T-helper 2 cell treated with Interferon-gamma antibody and Interleukin-4, amounts not matched to agents 5 μg/mL and 100 μg/mL, for 36 hours (primary cell): ENCODE results near the gene C16orf96.
A peak's percentile ranks its signal among the peaks of the same experiment; 100 is the strongest.

Experiments
- DNase-seq: peaks from one replicate; pipeline ENCODE4 v3.0.0; 2021; ENCODE audit warnings: low spot score
- H3K27ac Mint-ChIP-seq: one replicate; pipeline ENCODE4 v1.8.0; 2021; ENCODE audit warnings: mild to moderate bottlenecking, mixed read lengths
- H3K27me3 Mint-ChIP-seq: one replicate; pipeline ENCODE4 v1.8.0; 2021; ENCODE audit warnings: low read depth, mixed read lengths
- H3K36me3 Mint-ChIP-seq: one replicate; pipeline ENCODE4 v1.8.0; 2021; ENCODE audit warnings: low read depth, mixed read lengths
- H3K4me1 Mint-ChIP-seq: one replicate; pipeline ENCODE4 v1.8.0; 2021; ENCODE audit warnings: low read depth, mixed read lengths
- H3K4me3 Mint-ChIP-seq: one replicate; pipeline ENCODE4 v1.8.0; 2022; ENCODE audit warnings: mild to moderate bottlenecking, moderate library complexity, mixed read lengths
- H3K9me3 Mint-ChIP-seq: one replicate; pipeline ENCODE4 v1.8.0; 2021; ENCODE audit warnings: mixed read lengths

Gene C16orf96

DNA sequence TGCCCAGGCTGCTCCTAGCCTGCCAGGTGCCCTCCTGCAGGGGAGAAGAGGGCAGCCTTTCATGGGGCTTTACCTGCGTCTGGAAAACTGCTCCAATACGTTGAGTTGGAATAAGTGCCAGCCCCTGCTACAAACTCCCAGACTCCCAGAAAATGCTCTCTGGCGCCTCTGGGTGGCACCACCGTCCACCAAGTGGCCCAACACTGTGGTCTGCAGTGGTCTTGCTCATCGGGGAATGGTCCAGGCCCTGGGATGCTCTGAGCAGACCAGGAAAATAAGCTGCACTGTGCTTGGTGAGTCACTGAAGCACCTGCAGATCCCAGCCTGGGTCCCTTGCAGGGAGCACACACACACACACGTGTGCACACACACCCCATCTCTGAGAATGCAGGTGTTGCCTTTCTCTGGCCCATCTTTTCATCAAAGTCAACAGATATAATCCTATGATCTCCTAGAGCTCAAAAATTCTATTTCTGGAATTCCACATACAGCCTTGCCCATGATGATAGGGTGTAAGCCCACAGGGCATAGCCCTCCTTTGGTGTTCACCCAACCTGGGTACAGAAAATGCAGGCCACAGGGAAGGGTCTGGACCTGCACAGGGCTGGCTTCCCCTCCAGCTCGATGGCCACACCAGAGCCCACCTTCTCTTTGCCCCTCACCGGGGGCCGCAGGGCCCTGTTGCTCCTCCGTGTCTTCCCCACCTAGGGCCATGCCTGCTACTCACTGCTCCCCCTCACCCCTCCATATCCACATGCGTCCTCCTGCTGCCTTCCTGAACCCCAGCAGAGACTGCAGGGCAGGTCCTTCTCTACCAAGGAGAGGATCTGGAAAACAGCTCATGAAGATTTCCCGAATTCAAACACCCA is 38.1 kb upstream of the C16orf96 start:
- peaks cover 32% of the 10 kb centered on the region for H3K4me1 Mint-ChIP-seq
- H3K27ac Mint-ChIP-seq = no peak overlapping the region

DNA sequence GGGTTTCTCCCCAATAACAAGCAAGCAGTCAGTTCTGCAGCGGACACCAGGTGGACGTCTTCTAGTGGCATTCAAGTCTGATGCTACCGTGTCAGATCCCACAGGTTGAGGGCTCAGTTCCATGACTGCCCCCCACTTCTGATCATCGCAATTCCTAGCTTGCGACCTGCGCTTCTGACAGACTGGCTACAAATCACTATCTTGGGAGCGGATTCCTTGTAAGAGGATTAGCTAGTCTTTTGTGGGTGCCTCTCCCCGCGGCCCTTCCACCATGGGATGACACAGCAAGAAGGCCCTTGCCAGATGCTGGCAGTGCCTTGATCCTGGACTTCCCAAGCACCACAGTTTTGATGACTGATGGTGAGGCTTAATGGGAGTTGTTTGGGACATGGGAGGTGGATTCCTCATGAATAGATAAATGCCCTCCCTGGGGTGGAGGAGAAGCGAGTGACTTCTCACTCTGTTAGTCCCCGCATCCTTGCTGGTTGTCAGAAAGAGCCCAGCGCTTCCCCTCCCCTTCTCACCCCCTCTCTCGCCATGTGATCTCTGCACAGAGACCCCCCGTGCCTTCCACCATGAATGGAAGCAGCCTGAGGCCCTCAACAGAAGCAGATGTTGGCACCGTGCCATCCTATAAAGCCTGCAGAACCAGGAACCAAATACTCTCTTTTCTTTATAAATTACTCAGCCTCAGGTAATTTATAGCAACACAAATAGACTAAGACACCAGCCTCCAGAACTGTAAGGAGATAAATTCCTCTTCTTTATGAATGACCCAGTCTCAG is 36.7 kb upstream of the C16orf96 start:
- no peak overlapping the region for H3K27ac Mint-ChIP-seq

More for the DNA sequence above, 38.1 kb upstream of the C16orf96 start:
- no peak overlapping the region for H3K4me3 Mint-ChIP-seq
- H3K9me3 Mint-ChIP-seq = no peaks in the 10 kb centered on the region
- H3K27me3 Mint-ChIP-seq = no peaks in the 10 kb centered on the region
- peaks cover 19% of the 10 kb centered on the region for H3K36me3 Mint-ChIP-seq
- no peak for DNase-seq

DNA sequence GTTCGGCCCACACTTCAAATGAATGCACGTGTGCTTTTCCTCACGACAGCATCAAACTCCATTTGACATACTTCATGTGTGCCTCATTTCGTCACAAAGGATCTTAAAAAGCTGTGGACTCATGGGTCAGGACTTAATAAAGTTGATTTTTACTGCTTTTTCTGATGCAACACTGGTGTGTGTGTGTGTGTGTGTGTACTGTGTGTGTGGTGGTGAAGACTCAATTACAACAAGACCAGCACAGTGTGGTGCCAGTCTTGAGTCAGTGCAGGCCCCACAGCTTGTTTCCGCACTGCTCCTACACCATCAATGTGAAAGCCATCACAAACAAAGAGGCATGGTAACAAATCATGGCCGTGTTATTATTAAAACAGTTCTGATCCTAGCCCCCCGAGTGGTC is 35.2 kb upstream of the C16orf96 start:
- peaks cover 18% of the 10 kb centered on the region for H3K4me1 Mint-ChIP-seq
- no peaks in the 10 kb centered on the region for H3K9me3 Mint-ChIP-seq
- peaks cover 10% of the 10 kb centered on the region for H3K36me3 Mint-ChIP-seq
- no peak overlapping the region for H3K27ac Mint-ChIP-seq
- DNase-seq = no peak
- H3K27me3 Mint-ChIP-seq = no peaks in the 10 kb centered on the region
- H3K4me3 Mint-ChIP-seq = no peak overlapping the region

More for the DNA sequence above, 36.7 kb upstream of the C16orf96 start:
- DNase-seq = no peak
- no peaks in the 10 kb centered on the region for H3K9me3 Mint-ChIP-seq
- no peak overlapping the region for H3K4me3 Mint-ChIP-seq
- no peaks in the 10 kb centered on the region for H3K27me3 Mint-ChIP-seq
- peaks cover 32% of the 10 kb centered on the region for H3K4me1 Mint-ChIP-seq
- H3K36me3 Mint-ChIP-seq = peaks cover 12% of the 10 kb centered on the region

DNA sequence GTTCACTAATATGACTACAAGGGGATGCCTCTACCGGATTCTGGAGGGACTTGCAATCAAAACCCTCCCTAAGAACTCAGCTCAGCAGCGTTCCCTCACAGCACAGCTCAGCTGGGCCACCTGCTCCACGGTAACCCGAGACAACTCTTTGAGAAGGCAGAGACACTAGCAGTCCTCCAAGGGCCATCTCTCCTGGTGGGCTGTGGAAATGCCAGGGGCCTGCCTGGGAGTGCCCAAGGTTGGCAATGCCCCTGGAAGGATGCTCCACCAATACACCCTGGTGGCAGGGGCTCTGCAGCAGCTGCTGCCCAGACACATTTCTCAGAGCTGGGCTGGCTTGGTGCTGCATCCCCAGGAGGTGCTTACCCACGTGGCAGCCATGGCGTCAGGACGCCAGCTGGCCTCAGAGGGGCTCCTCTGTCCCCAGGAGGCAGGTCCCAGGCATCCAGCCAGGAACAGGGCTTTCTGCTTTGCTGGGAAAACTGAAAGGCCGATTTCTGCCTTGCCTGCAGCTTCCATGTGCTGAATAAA is 34.0 kb upstream of the C16orf96 start:
- DNase-seq = no peak
- H3K36me3 Mint-ChIP-seq = peaks cover 11% of the 10 kb centered on the region
- H3K4me3 Mint-ChIP-seq = no peak overlapping the region
- no peaks in the 10 kb centered on the region for H3K27me3 Mint-ChIP-seq
- peaks cover 14% of the 10 kb centered on the region for H3K4me1 Mint-ChIP-seq
- H3K9me3 Mint-ChIP-seq = no peaks in the 10 kb centered on the region
- no peak overlapping the region for H3K27ac Mint-ChIP-seq

DNA sequence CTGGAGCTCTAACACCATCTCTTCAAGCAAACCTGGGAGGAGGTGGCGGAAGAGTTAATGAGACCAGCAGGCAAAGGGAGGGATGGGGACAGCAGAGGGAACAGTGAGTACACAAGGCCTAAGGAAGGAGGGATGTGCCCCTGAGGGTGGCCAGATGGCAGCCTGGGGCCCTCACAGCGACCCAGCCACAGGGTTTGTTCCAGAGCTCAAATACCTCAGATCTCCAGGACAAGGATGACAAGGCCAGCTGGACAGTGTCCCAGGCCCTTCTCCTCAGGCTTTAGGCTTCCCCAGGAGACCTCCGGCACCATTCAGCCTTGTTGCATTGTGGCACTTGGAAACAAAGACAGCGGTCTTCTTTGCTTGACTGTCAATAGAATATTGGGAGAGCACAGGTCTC is 32.5 kb upstream of the C16orf96 start:
- H3K4me3 Mint-ChIP-seq = no peak overlapping the region
- no peaks in the 10 kb centered on the region for H3K9me3 Mint-ChIP-seq
- peaks cover 18% of the 10 kb centered on the region for H3K4me1 Mint-ChIP-seq
- no peak overlapping the region for H3K27ac Mint-ChIP-seq
- peaks cover 11% of the 10 kb centered on the region for H3K36me3 Mint-ChIP-seq
- no peaks in the 10 kb centered on the region for H3K27me3 Mint-ChIP-seq
- no peak for DNase-seq

DNA sequence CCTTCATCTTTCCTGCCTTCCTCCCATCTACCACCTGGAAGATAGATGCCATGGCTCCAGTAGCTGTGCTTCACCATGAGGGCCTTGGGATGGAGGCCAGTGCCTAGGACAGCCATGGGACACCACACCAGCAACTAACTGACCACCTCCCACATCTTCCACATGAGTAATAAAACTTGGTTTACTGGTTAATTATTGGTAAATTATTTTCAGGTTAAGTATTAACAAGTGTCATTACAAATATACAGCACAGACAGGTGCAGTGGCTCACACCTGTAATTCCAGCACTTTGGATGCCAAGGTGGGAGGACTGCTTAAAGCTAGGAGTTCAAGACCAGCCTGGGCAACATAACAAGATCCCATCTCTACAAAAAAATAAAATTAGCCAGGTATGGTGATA is 31.6 kb upstream of the C16orf96 start:
- H3K36me3 Mint-ChIP-seq = peaks cover 13% of the 10 kb centered on the region
- DNase-seq = no peak
- peaks cover 25% of the 10 kb centered on the region for H3K4me1 Mint-ChIP-seq
- no peak overlapping the region for H3K4me3 Mint-ChIP-seq
- no peaks in the 10 kb centered on the region for H3K27me3 Mint-ChIP-seq
- no peak overlapping the region for H3K27ac Mint-ChIP-seq
- H3K9me3 Mint-ChIP-seq = no peaks in the 10 kb centered on the region

DNA sequence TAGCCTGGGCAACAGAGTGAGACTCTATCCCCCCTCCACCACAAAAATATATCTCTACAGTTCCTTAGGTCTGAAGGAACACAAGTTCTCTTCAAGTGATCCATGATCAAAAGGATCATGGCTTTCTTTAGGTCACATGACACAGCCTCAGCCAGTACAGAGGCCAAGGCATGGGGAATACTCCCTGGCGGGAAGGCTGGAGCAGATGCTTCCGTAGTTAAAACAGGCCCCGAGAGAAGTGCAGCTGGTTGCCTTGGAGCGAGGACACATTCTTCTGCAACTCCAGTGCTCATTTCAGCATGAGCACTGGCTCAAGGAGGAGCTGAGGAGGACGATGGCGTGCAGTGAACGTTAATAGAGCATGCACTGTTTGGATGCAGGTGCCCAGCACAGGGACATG is 31.1 kb upstream of the C16orf96 start:
- no peak overlapping the region for H3K27ac Mint-ChIP-seq
- no peak overlapping the region for H3K4me3 Mint-ChIP-seq
- H3K9me3 Mint-ChIP-seq = no peaks in the 10 kb centered on the region
- H3K36me3 Mint-ChIP-seq = peaks cover 13% of the 10 kb centered on the region
- no peaks in the 10 kb centered on the region for H3K27me3 Mint-ChIP-seq
- peaks cover 30% of the 10 kb centered on the region for H3K4me1 Mint-ChIP-seq
- DNase-seq = no peak

DNA sequence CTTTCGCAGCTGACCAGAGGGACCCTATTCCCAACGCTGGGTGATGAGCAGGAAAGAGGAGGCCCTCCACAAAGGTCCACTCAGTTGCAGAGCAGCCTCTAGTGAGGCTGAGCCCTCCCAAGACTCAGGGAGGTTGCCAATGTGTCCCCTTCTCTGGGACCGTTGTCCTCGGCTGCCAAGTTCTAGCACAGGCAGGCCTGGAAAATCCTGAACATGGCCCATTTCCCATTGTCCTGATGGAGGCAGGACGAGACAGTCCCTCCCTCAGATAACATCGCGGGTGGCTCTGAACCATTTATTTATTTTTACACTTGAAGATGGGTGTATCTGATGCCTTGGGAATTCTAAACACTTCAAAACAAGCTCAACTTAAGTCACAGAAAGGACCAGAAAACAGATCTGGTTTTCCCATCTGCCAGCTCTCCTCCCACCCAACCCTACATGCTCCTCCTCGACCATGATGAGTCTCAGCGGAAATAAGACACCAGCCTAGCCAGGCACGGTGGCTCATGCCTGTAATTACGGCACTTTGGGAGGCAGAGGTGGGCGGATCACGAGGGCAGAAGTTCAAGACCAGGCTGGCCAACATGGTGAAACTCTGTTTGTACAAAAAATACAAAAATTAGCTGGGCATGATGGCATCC is 30.4 kb upstream of the C16orf96 start:
- Mint-ChIP-seq H3K4me3 (no peak overlapping the region), H3K27ac (no peak overlapping the region)

DNA sequence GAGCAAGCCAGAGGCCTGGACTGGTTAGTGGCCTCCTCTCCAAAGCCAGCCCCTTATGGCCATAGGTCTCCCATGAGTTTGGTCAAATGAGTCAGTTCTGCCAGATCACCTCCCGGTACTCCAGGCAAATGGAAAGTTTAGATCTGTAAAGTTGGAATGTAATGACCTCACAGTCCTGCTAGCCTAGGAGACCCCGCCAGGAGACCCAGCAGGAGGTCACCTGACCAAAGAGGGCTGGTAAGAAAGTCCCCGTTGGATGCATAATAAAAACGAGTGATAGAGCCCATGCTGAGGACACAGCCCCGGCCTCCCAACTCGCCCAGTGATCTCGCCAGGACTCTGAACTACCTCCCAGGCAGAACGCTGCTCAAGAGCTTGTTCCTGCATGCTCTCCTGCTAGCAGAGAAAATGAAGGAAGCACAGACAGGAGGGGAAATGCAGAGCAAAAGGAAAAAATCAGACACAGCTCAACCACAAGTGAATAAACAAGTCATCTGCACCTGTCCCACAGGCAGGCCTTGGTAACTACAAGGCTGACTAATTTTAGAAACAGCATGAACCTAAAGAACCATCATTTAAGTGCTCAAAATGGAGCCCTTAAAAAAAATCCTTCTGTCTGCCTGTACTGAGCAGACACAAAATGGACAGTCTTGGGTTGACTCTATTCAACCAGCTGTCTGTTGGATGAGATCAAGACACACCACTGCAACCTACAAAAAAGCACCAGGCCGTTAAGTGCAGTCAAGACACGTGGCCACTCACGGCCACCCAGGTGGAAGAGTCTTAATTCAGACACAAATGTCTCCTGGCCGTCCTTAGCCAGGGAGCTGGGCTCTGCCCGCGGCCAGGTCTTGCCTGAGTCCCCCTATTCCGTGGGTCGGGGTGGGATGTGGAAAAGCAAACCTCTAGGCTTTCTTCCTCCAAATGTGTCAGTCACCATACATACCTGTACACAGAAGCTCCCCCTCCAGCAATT is 26.8 kb upstream of the C16orf96 start:
- Mint-ChIP-seq H3K27ac (peak overlapping the region; percentile 87), H3K36me3 (peaks cover 20% of the 10 kb centered on the region), H3K4me3 (peak overlapping the region; percentile 77), H3K4me1 (peaks cover 28% of the 10 kb centered on the region), H3K27me3 (no peaks in the 10 kb centered on the region), H3K9me3 (no peaks in the 10 kb centered on the region)
- DNase-seq = peak; percentile 42

More for the DNA sequence above, 30.4 kb upstream of the C16orf96 start:
- no peak for DNase-seq
- H3K27me3 Mint-ChIP-seq = no peaks in the 10 kb centered on the region
- no peaks in the 10 kb centered on the region for H3K9me3 Mint-ChIP-seq
- peaks cover 34% of the 10 kb centered on the region for H3K4me1 Mint-ChIP-seq
- peaks cover 11% of the 10 kb centered on the region for H3K36me3 Mint-ChIP-seq

DNA sequence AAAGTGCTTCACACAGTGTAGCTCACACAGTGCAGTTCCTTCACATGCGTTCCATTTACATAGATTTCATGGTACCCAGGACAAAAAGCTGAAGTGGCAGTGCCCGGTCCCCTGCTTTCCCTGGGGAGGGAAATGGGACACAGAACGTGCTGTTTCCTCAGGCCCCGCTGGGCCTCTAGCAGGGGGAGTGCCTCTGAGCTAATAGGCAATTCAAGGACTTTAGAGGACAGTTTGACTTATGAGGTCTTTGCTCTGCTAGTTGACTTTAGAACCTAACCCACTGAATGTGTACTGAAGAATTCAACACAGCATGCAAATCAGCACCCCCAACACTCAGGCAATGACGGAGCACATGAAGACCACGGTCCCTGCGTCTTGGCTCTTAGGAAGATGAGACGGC is 24.3 kb upstream of the C16orf96 start:
- Mint-ChIP-seq H3K27ac (no peak overlapping the region), H3K36me3 (peaks cover 15% of the 10 kb centered on the region), H3K27me3 (no peaks in the 10 kb centered on the region), H3K9me3 (no peaks in the 10 kb centered on the region), H3K4me1 (peaks cover 45% of the 10 kb centered on the region), H3K4me3 (no peak overlapping the region)
- DNase-seq = no peak

DNA sequence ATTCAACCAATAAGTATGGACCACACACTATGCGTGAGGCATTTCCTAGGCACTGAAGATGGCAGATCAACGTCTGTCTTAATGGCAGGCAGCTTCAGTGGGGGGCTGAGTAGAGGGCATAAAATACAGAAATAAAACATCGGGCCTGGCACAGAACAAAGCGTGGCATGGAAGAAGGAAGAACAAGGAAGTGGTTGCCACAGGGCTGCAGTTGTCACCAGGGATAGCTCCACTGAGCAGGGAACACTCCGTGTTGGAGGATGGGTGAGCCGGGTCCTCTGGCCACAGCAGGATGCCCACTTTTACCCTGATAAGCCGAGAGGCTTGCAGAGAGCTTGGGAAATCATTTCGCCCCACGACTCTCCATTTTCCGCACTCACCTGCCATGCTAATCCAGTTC is 23.9 kb upstream of the C16orf96 start:
- H3K27ac Mint-ChIP-seq = no peak overlapping the region
- H3K36me3 Mint-ChIP-seq = peaks cover 19% of the 10 kb centered on the region
- H3K27me3 Mint-ChIP-seq = peaks cover 2% of the 10 kb centered on the region
- no peaks in the 10 kb centered on the region for H3K9me3 Mint-ChIP-seq
- no peak overlapping the region for H3K4me3 Mint-ChIP-seq
- DNase-seq = no peak
- H3K4me1 Mint-ChIP-seq = peaks cover 47% of the 10 kb centered on the region

DNA sequence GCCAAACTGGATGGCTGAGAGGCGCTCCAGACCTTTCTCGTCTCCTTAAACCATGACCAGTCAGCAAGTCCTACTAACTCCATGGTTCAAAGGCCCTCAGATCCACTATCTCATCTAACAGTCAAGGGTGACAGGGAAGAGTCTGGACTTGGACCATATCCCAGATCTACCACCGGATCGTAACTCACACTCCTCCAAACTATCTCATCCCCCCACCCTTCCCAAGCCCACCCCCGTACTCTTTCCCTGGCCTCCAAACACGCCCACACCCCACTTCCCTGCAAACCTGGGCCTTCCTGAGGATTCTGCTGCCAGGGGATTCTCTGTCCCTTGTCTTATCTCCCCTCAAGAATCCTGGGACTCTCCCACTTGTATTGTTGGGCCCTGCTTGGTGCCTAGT is 22.6 kb upstream of the C16orf96 start:
- DNase-seq = no peak
- Mint-ChIP-seq H3K36me3 (peaks cover 20% of the 10 kb centered on the region), H3K9me3 (no peaks in the 10 kb centered on the region), H3K4me3 (no peak overlapping the region), H3K27ac (no peak overlapping the region), H3K4me1 (peaks cover 46% of the 10 kb centered on the region), H3K27me3 (peaks cover 2% of the 10 kb centered on the region)
